ENCODE data around the gene AKR1A1. TPM values are rescaled to one million over a fixed set of nuclear protein-coding genes. Genes with fewer than 3 reads are reported as not detected.

AKR1A1 gene
- total RNA-seq, 2 donors from 2014 or later = 203 to 263 TPM

DNA sequence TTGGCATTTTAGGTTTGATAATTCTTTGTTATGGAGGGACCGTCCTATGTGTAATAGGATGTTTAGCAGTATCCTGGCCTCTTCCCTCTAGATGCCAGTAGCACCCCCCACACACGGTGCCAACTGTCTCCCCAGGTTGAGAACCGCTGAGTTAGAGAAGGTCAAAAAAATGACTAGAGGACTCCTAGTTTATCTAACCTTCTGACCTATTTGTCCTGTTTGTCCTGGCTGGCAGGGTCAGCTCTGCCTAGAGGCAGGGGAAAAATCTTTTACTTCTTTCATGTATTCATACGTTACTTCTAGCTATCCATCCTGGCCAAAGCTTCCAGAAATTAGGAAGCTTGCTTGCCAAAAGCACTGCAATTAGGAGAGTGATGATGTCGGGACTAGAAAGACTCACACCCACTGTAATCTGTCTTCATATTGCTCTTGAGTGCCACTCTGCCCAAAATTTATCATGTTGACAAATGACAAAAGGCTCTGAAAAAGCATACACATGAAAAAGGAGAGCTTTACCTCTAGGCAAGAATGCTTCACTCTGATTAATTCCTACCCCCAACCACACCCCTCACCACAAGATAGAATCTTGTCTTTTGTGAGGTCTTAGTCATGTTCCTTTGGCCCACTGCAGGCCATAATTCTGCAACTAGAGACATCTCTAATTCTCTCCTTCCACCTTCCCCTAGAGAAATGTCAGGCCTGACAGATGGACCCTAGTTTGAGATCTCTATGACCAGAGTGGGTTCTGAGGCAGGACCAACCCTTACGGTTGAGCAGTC is 14.4 kb upstream of the AKR1A1 start:
- DNase-seq = no peak
- Histone ChIP-seq H3K9me3 (no peaks in the 10 kb centered on the region), H3K27ac (no peak overlapping the region), H3K9ac (ENCODE audit: low read depth in 2 of 2, low read length in 2 of 2) (no peak overlapping the region), H3K4me1 (no peaks in the 10 kb centered on the region), H3K36me3 (no peaks in the 10 kb centered on the region), H3K4me3 (no peak overlapping the region), H3K27me3 (no peaks in the 10 kb centered on the region)
- intact Hi-C loops (cut with DNase I) = no loop called here
- TF ChIP-seq, protein P1, sequence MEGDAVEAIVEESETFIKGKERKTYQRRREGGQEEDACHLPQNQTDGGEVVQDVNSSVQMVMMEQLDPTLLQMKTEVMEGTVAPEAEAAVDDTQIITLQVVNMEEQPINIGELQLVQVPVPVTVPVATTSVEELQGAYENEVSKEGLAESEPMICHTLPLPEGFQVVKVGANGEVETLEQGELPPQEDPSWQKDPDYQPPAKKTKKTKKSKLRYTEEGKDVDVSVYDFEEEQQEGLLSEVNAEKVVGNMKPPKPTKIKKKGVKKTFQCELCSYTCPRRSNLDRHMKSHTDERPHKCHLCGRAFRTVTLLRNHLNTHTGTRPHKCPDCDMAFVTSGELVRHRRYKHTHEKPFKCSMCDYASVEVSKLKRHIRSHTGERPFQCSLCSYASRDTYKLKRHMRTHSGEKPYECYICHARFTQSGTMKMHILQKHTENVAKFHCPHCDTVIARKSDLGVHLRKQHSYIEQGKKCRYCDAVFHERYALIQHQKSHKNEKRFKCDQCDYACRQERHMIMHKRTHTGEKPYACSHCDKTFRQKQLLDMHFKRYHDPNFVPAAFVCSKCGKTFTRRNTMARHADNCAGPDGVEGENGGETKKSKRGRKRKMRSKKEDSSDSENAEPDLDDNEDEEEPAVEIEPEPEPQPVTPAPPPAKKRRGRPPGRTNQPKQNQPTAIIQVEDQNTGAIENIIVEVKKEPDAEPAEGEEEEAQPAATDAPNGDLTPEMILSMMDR (IDR thresholded peaks at IDR 0.05) = no peak

DNA sequence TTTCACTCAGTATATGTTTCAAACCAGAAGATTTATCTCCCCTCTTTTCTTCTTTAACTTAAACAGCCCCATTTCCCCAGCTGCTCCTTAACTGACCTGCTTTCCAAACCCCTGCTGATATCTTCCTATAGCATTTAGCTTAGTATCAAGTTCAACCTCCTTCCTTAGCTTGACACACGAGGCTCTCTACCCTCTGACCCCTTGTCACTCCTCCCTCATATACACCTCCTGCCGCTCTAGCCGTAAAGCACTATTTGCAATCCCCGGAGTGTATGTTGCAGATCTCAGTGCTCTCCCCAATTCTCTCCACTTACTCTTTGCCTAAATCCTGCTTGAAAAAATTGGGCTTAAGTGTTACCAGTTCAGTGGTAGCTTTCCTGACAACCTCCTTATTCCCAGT is 13.7 kb upstream of the AKR1A1 start:
- H3K27me3 ChIP-seq = no peaks in the 10 kb centered on the region
- H3K9me3 ChIP-seq = no peaks in the 10 kb centered on the region
- TF ChIP-seq, protein P1 (IDR thresholded peaks at IDR 0.05) = no peak
- intact Hi-C loops (cut with DNase I) = no loop called here
- no peak for DNase-seq
- H3K27ac ChIP-seq = no peak overlapping the region
- H3K9ac ChIP-seq (ENCODE audit: low read depth in 2 of 2, low read length in 2 of 2) = no peak overlapping the region
- H3K4me1 ChIP-seq = no peaks in the 10 kb centered on the region
- H3K36me3 ChIP-seq = no peaks in the 10 kb centered on the region
- H3K4me3 ChIP-seq = no peak overlapping the region

DNA sequence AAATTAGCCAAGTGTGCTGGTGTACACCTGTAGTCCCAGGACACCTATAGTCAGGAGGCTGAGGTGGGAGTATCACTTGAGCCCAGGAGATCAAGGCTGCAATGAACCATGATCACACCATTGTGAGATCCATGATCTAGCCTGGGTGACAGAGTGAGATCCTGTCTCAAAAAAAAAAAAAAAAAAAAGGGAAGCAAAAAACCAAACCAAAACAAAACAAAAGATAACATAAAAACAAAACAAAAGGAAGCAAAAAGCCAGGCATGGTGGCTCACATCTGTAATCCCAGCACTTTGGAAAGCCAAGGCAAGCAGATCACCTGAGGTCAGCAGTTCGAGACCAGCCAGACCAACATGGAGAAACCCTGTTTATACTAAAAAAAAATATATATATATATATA is 9.4 kb upstream of the AKR1A1 start:
- Histone ChIP-seq H3K4me3 (no peak overlapping the region), H3K36me3 (no peaks in the 10 kb centered on the region), H3K27me3 (no peaks in the 10 kb centered on the region), H3K27ac (no peak overlapping the region), H3K9ac (ENCODE audit: low read depth in 2 of 2, low read length in 2 of 2) (no peak overlapping the region), H3K4me1 (no peaks in the 10 kb centered on the region), H3K9me3 (no peaks in the 10 kb centered on the region)
- no peak for DNase-seq
- TF ChIP-seq, protein P1 (IDR thresholded peaks at IDR 0.05) = no peak
- intact Hi-C loops (cut with DNase I) = no loop called here

DNA sequence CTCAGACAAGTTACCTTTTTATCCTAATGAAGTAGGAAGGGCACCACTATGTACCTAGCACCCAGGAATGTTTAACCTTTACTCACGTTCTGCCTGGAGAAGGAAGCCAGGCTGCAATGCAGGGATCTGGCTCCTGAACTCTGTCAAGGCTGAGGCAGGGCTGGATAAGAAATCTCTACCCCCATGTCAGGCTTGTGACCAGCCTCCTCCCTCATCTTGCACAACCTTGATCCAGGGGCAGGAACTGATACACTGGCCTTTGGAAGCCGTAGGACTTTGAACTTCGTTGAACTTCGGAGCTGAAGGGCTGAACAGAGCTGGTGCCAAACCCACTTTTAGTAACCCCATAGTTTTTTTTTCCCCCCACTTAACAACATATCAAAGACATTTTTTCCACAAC is 8.0 kb upstream of the AKR1A1 start:
- no peak overlapping the region for H3K4me3 ChIP-seq
- no peak overlapping the region for H3K9ac ChIP-seq (ENCODE audit: low read depth in 2 of 2, low read length in 2 of 2)
- DNase-seq = peak; percentile 74
- intact Hi-C loops (cut with DNase I) = no loop called here
- H3K27ac ChIP-seq = peak overlapping the region; percentile 9
- no peaks in the 10 kb centered on the region for H3K4me1 ChIP-seq
- H3K9me3 ChIP-seq = no peaks in the 10 kb centered on the region
- H3K27me3 ChIP-seq = no peaks in the 10 kb centered on the region
- H3K36me3 ChIP-seq = no peaks in the 10 kb centered on the region
- TF ChIP-seq, protein P1 (IDR thresholded peaks at IDR 0.05) = no peak

DNA sequence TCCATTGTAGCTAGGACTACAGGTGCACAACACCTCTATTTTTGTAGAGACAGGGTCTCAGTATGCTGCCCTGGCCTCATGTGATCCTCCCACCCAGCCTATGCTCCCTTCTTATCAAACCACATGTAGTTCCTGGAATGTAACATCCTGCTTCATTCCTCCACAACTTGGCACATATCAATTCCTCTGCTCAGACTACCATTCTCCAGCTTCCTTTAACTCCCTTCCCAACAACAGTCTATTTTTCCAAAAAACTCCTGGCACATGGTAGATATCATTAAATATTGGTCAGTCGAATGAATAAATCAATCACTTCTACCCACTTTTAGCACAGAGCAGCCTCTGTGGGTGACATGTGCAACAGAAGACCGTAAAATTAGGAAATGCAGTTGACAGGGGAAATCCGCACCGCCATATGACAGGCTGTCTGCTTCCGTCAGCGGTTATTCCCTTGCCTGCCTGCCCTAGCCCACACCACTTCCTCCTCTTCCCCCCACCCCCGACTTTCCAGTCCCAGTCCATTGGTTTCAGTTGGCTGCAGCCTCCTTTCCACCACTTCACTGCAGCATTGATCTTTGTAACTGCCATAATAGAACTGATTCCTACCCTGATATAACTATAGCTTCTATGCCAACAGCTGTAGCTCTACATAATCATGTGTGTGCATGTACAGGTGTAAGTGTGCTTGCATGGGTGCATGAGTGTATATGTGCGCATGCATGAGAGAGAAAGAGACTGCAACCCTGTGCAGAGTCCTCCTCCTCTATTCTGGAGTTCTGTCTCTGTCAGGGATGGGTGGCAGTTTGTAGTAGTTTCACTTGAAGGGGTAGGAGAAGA is 6.8 kb upstream of the AKR1A1 start:
- peak; percentile 66 for DNase-seq
- Histone ChIP-seq H3K4me3 (no peak overlapping the region), H3K4me1 (no peaks in the 10 kb centered on the region), H3K9ac (ENCODE audit: low read depth in 2 of 2, low read length in 2 of 2) (no peak overlapping the region), H3K9me3 (no peaks in the 10 kb centered on the region), H3K27me3 (no peaks in the 10 kb centered on the region), H3K27ac (peak overlapping the region; percentile 9), H3K36me3 (no peaks in the 10 kb centered on the region)
- intact Hi-C loops (cut with DNase I) = no loop called here
- TF ChIP-seq, protein P1 (IDR thresholded peaks at IDR 0.05) = no peak
